Embryonic facial prominence (tissue), 1 donor: ENCODE measurements around the gene SCFD2.
A peak's percentile ranks its signal among the peaks of the same experiment; 100 is the strongest.

ENCODE experiments used
- DNase-seq: peaks from one replicate; pipeline ENCODE4 v3.0.0-alpha.2; 2016; ENCODE audit errors: extremely low spot score

SCFD2 gene

DNA sequence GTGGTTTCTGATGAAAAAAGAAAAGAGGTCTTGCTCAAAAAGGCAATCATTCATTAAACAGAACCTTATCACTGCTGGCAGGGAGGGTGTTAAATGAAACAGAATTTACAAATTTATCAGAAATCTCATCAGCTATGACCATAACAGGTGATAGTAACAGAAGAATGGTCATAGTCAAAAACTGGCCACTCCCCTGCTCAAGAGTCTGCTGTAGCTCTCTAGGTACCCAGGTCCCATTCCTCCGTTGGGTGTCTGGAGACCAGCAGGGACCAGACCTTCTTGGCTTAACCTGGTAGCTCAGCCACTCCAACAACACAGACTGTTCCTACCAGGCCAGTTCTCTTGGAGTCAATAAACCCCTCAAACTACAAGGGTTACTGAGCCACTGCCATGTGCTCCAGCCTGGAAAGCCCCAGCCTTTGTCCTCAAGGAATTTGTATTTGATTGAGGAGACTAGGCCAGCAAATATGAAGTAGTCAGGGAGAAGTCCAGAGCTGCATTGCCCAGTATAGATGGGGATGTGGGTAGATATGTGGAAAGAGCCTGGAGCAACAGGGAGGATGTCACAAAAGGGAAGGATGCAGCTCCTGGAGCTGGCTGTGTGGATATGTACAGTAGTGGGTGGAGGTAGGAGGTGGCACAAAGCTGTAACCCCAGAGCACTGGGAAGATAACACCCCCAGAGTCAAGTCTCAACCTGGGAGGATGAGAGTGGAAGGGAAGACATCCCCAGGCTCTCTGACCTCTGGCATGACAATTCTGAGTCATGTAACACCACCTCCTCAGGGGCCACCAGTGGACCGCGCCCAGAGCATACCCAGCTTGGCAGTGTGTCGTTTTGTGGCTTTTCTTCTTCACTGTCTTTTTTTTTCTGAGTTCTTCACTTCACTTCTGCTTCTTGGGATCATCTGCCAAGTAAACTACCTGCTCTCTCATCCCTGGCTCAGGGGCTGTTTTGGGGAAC is 481.9 kb downstream of the SCFD2 start:
- DNase-seq = no peak

GRCh38 chr4:52883183-52883621 is 482.7 kb downstream of the SCFD2 start:
- DNase-seq = no peak

DNA sequence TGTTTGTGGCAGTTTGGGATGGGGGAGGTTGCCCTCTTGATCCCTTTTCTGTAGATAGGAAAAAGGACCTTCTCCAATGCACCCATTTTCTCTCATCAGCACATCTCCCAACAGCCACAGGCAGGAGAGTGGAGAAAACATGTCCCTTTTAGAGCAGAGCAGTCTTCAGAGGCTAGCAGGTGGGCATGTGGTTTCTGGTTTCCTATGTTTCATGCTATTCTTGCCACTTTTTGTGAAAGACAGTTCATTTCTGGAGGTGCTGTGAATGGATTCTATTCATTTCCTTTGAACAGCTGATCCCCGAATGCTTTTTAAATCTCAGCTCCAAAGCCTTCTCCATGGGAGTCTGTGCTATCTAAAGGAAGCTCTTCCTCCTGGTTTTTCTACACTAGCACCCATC is 484.9 kb downstream of the SCFD2 start:
- no peak for DNase-seq

GRCh38 chr4:52879471-52879870 is 486.4 kb downstream of the SCFD2 start:
- no peak for DNase-seq

DNA sequence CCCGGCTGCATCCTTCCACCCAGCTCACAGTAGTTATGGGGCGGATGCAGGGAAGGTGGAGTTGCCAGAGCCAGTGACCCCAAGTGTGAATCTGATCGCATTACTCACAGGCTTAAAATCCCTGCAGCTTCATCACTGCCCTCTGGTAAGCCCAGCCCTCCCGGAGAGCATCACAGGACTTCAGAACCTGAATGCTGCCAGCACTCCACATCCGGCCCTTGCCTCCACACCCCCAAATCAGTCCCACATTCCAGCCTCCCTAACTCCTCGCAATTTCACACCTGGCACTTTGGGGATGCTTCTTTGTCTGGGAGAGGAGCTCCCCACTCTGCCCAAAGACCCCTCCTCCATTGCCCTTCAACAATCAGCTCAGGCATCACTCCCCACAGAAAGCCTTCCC is 488.2 kb downstream of the SCFD2 start:
- DNase-seq = no peak

DNA sequence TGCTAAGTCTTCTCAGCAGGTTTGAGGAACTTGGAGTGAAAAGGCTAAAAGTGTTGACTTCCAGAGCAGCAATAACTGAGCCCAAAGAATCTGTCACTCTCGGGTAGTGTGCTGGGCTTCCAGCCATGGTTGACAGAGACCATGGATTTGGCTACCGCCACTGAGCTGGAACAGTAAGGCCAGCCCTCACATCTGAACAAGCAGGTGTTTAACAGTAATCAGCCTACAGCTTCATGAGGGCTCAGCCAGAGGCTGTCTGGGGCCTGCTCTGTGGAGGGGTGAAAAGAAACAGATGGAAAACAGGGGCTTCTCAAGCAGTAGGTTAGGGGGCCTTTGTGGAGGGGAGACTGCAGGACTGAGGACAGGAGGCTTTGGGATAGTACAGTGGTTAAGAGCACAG is 488.8 kb downstream of the SCFD2 start:
- no peak for DNase-seq

- DNase-seq = no peak
These were observed 489.8 kb downstream of the SCFD2 start for GRCh38 chr4:52876069-52876468.

DNA sequence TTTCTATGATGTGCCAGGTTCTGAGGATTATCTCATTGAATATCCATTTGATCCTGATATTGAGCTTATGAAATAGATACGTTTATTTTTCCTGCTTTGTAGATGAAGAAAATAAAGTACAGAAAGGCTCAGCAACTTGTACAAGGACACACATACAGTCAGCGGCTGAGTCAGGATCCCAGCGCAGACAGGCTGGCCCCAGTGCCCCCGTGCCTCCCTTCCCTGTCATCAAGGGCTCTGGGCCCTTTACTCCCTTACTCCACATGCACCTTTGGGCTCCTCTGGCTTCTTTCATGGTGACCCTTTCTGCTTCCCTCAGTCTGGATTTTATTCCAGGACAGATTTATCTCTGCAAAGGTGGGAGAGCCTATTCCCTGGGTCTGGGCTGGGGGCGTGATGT is 490.9 kb downstream of the SCFD2 start:
- DNase-seq = no peak

GRCh38 chr4:52873861-52874343 is 492.0 kb downstream of the SCFD2 start:
- DNase-seq = no peak

DNA sequence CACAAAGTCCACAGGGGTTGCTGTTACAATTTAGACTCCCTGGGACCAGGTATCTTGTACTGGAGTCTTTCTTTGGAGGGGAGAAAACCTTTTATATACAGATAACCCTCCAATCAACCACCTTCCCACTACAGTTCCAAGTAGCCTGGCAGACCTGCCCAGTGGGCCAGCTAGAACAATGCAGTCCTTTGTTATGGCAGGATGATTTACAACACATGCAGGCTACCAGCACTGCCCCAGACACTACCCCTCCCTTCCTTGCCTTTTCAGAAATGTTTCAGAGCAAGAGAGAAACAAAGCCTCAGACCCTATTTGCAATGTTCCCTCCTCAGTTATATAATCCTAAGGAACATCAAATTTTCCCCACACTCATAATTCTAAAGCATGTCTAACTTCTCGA is 492.7 kb downstream of the SCFD2 start:
- no peak for DNase-seq

DNA sequence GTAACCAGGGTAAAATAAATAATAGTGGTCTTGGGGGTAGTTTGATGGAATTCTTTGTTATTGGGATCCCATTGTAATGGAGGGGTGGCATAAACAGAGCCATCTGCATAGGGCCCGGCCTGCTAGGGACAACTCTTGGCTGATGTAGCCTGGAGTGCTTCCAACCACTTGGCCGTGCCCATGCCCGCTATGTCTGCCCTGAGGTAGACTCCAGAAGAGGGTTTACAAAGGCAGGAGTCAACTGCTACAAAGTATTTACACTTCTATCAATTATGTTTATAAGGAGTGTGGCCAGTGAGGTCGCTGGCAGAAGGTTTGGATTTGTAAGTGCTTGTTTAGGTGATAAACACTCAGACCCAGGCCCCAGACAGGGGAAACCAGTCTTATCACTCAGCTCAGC is 495.6 kb downstream of the SCFD2 start:
- DNase-seq = no peak

- no peak for DNase-seq
These were observed 496.2 kb downstream of the SCFD2 start for GRCh38 chr4:52869656-52870055.

DNA sequence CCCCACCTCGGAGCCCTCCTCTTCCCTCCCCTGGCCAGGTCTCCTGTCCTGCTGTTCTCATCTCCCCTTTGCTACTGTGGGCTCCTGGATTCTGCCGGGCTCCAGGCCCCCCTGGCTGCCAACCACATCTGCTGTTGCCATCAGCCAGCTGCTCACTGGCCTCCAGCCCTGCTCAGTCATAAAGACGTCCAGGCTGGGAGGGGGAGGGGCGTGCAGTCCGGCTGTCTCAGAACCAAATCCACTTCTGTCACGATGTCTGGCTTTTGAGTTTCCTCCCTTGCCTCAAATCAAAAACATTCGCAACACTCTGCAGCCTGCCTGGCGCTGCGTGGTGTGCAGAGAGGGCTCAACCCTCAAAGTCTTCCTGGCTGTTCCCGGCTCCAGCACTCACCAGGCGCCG is 496.7 kb downstream of the SCFD2 start:
- DNase-seq = no peak

DNA sequence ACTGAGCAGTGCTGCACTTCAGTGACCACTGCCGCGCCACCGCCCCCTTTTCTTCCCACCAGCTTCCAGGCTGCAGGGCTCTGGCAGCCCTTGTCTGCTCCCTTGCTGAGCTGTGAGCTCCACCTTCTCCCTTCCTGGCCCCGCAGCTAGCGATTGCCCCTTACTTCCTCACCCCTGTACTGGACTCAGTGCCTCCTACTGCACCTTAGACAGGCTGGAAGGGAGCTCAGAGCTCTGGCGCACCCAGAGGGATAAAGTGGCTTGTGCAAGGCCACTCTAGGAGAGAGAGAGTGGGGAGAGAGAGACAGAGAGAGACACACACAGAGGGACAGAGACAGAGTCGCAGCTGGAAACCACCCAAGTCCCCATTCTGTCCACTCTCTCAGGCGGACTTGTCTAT is 497.7 kb downstream of the SCFD2 start:
- DNase-seq = no peak

DNA sequence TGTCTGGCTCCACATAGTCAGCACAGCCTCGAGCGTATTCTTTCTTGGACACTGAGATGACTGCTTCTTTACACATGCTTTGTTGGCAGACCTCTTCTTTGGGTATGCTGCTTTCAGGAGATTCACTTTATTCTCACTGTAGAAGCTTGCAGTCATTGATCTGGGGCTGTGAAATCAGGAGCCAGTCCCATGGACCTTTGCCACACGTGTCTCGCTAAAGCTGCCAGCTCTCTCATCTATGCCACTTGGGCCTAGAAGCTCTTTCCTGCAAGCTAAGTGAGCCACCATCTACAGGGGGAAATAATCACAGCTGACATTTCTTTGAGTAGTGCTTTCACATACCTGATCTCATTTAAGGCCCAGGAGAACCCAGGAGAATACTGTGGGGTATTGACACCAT is 498.7 kb downstream of the SCFD2 start:
- no peak for DNase-seq

- DNase-seq = no peak
These were observed 499.1 kb downstream of the SCFD2 start for GRCh38 chr4:52866734-52867133.

GRCh38 chr4:52865300-52865699 is 500.6 kb downstream of the SCFD2 start:
- no peak for DNase-seq

DNA sequence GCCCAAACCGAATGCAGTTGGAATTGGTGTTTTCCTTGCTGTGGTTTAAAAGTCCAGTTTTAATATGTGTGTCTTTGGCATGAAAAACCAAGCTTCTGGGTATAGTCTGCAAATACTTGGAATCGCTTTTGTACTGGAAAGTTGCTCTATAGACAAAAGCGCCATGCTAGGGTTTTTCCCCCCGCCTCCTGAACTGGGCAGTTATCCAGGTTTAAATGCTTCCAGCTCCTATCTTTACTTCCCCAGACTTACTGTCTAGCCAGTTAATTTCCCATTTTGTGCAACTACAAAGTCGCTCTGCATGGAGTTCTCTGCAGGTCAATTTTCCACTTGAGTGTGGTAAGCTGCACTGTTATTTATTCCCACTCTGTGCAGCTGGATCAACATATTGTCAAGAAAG is 501.1 kb downstream of the SCFD2 start:
- DNase-seq = peak; percentile 81

DNA sequence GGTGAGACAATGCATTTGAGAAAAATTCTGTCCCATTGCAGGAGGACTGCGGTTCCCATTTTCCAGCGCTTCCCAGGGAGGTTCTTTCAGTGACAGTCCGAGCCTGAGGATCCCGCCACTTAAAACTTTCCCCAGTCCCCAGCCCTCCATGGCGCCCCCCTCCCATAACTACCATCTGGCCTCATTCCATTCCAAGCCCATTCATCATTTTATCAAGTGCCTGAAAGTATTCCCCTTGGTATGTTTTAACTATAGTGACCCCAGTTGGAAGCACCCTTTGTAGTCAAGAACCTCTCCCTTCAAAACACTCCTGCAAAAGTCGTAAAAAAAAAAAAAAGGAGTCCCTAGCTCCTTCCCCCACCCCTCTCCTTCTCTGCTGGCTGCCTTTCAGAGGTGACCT is 502.5 kb downstream of the SCFD2 start:
- no peak for DNase-seq

DNA sequence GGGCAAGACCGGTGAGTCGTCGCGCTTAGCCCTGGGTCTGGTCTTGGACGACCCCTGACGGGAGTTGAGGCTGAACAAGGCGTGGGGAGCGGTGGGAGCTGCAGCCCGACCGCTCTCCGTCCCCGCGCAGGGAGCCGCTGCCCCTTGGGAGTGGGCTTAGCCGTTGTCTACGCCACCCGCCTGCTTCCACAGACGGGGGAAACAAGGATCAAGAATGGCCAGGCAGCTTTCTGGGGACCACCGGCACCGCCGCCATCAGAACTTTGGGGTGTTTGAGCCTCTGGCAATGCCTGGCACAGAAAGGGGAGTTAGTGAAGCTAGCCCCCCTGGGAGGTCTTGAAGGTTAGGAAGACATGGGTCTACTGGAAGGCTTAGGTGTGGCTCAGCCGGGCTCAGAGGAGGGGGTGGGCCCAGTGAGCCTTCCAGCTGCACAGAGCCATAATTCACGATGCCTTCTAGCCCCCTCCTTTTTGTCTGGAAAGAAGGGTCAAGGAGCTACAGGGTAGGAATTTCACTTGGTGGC is 503.2 kb downstream of the SCFD2 start:
- DNase-seq = no peak

DNA sequence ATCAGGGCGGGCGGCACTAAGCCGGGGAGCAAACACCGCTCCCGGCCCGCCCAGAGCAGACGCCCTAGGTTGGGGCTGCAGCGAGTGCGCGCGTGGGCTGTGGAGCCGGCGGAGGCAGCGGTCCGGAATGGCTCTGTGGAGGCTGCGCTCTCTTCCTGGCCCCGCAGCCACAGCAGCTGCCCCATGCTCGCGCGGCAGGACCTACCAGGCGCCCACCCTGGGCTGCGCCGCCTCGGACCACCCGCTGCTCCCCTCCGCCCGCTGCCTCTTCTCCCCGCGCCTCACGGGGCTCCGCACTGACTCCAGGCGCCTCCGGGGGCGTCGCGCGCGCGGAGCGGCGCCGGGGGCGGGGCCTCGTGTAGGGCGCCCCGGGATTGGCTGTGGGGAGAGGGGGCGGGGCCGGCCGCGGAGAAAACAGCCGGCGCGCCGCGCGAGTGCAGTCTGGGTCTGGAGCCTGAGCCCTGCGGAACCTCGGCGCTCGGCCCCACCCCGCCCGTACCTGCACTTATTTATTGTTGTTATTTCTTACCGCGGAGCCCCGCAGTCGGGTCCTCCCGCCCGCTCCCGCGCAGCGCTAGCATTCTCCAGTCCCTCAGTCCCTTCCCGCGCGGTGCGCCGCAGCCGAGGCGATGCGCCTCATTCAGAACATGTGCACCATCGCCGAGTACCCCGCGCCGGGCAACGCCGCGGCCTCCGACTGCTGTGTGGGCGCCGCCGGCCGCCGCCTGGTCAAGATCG is 503.8 kb downstream of the SCFD2 start, which contains the start of gene RASL11B:
RASL11B (plus strand) TSS at position 439 of the 738 bp plus-strand sequence; CDS start at position 630, 191 bp downstream.
- DNase-seq = no peak

DNA sequence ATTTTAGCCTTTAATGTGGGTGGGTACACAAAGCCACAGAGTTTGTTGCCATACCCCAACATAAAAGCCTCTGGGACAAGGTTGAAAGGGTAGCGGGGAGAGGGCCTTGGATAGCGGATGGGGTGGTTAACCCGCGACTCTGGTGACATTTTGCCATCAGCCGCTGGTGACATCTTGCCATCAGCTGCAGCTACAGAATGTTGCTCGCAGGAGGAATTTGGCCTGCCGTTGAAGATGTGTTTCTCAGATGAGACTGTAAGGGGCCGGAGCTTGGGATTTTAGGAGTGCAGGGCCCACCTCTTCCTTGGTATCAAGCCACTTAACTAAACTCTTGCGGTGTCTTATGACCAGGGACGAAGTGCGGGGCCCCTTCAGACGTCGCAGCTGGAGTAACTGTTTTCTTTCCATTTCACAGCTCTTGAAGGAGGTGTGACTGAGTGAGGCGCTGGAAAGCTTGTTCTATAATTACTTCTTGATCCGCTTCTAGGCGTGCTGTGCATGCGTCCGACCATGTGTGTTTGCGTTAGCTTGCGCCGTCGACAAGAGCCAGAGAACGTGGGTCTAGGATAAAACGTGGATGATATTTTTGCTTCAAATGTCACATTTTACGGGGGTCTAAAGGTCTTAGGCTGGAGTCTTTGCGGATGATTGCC is 504.6 kb downstream of the SCFD2 start:
- no peak for DNase-seq
